Esophagus squamous epithelium (tissue), 5 donors: ENCODE data around the gene GPSM1. TPM values are rescaled to one million over a fixed set of nuclear protein-coding genes. Genes with fewer than 3 reads are reported as not detected.

ENCODE experiments used
- DNase-seq: peaks from one replicate; lab custom pipeline; 2025; lab: John Stamatoyannopoulos, UW
- H3K27ac ChIP-seq, 4 donors: fragments of 200-600 bp; sonication (generic); one replicate each; pipeline ENCODE4 v1.5.1; 2016 to 2019; ENCODE audit warnings: mild to moderate bottlenecking in 1 of 4
- H3K27me3 ChIP-seq, 4 donors: fragments of 200-600 bp; sonication (generic); 1 replicate in 3 of 4; 2 replicates in 1 of 4; pipeline versions ENCODE4 v1.5.1 to v1.6.0; 2017 to 2021; ENCODE audit warnings: antibody characterized with exemption in 1 of 4
- H3K36me3 ChIP-seq, 3 donors: fragments of 200-600 bp; sonication (generic); one replicate each; pipeline ENCODE4 v1.5.1; 2016 to 2019
- H3K4me1 ChIP-seq, 3 donors: fragments of 200-600 bp; sonication (generic); one replicate each; pipeline ENCODE4 v1.5.1; 2017 to 2019
- H3K4me3 ChIP-seq, 4 donors: fragments of 200-600 bp; sonication (generic); 1 replicate in 3 of 4; 2 replicates in 1 of 4; pipeline ENCODE4 v1.5.1; 2016 to 2019; ENCODE audit warnings: mild to moderate bottlenecking in 2 of 4, moderate library complexity in 1 of 4
- H3K9me3 ChIP-seq, 3 donors: fragments of 200-600 bp; sonication (generic); one replicate each; pipeline ENCODE4 v1.5.1; 2016 to 2019
- POLR2A ChIP-seq, 4 donors: fragments of 450-650 bp; IDR thresholded peaks; one replicate each; pipeline ENCODE4 v1.6.1; 2017; ENCODE audit warnings: antibody characterized with exemption in 4 of 4, mild to moderate bottlenecking in 4 of 4, moderate library complexity in 3 of 4
- WGBS, 2 donors: methylation state at CpG; one replicate each; pipeline ENCODE4 v1.1.5; 2018; 5-methylcytosine and 5-hydroxymethylcytosine counted together
- intact Hi-C: fragments of 100-400 bp; cut with DNase I; formaldehyde crosslinking; loops from one replicate; pipeline ENCODE4 v1.15.0; 2022
- total RNA-seq, 4 donors: library from RNA; depleted of rRNA; stranded (reverse); fragments of >200 nt; gene quantifications; one replicate each; pipeline ENCODE4 v1.1.0, GENCODE V29; 2016
- TF ChIP-seq, protein P1 (sequence below), 6 experiments: fragments of 450-650 bp in 4 of 6; fragments of 200-600 bp in 2 of 6; sonication (generic) in 2 of 6; IDR thresholded peaks; one replicate each; pipeline ENCODE4 v1.5.1; 2016 to 2019; ENCODE audit warnings: antibody characterized with exemption in 6 of 6, mild to moderate bottlenecking in 4 of 6, moderate library complexity in 4 of 6
- donor health status: DM: yes; HTN: yes; CAD: no.

Gene GPSM1
- total RNA-seq, 4 donors from 2014 or later: 0.72 to 8.2 (median 1.9) TPM

DNA sequence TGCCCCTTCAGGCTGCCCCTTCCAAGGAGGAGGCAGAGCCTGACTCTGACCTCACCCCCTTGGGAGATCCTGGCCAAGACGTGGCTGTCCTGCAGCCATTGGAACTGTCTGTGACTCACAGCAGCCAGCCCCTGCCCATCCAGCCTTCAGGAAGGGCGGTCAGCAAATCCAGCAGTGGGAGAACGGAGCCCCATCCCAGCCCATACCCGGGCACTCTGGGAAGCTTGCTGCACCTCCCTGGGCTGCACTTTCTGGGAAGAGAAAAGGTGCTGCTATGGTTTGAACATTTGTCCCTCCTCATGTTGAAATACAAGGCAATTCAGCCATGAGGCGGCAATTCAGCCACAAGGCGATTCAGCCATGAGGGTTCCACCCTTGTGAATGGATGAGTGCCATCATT lies 47.9 kb upstream of the GPSM1 start:
- no peak for DNase-seq
- H3K9me3 ChIP-seq: no peaks in the 10 kb centered on the region
- peaks cover 6 to 8% (median 6%) of the 10 kb centered on the region in 3 donors for H3K4me1 ChIP-seq
- WGBS, 2 donors: 83% methylated on average over 2 to 3 of the region's 6 CpGs
- no peaks in the 10 kb centered on the region for H3K36me3 ChIP-seq
- H3K27me3 ChIP-seq: peaks cover 0 to 95% (median 0%) of the 10 kb centered on the region in 4 donors
- no peak overlapping the region for H3K4me3 ChIP-seq
- TF ChIP-seq, protein P1, sequence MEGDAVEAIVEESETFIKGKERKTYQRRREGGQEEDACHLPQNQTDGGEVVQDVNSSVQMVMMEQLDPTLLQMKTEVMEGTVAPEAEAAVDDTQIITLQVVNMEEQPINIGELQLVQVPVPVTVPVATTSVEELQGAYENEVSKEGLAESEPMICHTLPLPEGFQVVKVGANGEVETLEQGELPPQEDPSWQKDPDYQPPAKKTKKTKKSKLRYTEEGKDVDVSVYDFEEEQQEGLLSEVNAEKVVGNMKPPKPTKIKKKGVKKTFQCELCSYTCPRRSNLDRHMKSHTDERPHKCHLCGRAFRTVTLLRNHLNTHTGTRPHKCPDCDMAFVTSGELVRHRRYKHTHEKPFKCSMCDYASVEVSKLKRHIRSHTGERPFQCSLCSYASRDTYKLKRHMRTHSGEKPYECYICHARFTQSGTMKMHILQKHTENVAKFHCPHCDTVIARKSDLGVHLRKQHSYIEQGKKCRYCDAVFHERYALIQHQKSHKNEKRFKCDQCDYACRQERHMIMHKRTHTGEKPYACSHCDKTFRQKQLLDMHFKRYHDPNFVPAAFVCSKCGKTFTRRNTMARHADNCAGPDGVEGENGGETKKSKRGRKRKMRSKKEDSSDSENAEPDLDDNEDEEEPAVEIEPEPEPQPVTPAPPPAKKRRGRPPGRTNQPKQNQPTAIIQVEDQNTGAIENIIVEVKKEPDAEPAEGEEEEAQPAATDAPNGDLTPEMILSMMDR (IDR thresholded peaks at IDR 0.05): no peak
- TF ChIP-seq POLR2A (IDR thresholded peaks at IDR 0.05): no peak
- intact Hi-C loops: no loop called here
- H3K27ac ChIP-seq: no peak overlapping the region

DNA sequence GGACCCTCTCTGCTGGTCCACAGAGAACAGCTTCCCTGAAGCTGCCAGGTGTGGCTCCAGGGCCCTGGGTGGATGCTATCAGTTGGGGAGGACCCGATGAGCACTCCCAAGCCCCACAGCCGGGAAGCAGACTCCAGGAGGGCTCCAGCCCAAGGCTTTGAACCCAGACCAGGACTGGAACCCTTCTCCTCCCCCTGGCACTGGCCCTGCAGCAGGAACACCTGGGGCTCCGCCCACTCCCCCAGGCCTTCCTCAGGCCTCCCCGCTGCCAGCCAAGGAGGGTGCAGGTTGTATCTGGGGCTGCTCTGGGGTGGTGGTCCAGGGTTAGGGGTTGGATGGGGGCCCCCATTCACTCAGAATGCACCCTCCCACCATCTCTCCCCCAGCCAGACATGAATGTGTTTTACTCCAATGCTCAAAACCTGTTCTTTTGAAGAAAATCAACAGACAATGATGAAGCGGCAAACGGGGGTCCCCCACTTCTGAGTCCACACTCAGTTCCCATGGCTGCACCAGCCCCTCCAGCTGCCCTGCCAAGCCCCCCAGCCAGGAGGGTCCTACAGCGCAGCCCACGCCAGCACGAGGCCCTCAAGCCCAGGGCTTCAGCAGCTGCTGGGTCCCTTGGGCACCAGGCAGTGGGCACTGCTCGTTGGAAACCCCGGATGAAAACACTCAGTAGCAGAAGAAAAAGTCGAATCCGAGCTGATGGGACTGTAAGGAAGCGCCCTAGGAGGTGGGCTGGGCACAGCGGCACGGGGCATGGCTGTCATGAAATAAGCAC lies 46.6 kb upstream of the GPSM1 start:
- Histone ChIP-seq H3K27me3 (peaks cover 0 to 95% (median 0%) of the 10 kb centered on the region in 4 donors), H3K27ac (no peak overlapping the region), H3K4me3 (no peak overlapping the region), H3K4me1 (peaks cover 6 to 8% (median 6%) of the 10 kb centered on the region in 3 donors), H3K36me3 (no peaks in the 10 kb centered on the region), H3K9me3 (no peaks in the 10 kb centered on the region)
- DNase-seq: no peak
- intact Hi-C loops: loop anchor here (10.0 kb wide), 2 partner anchors 136 to 306 kb away; no protein-coding TSS in a partner anchor
- TF ChIP-seq, protein P1 (IDR thresholded peaks at IDR 0.05): no peak
- no peak for TF ChIP-seq POLR2A (IDR thresholded peaks at IDR 0.05)
- 90 to 91% methylated on average over 8 of the region's 16 CpGs for WGBS, 2 donors

DNA sequence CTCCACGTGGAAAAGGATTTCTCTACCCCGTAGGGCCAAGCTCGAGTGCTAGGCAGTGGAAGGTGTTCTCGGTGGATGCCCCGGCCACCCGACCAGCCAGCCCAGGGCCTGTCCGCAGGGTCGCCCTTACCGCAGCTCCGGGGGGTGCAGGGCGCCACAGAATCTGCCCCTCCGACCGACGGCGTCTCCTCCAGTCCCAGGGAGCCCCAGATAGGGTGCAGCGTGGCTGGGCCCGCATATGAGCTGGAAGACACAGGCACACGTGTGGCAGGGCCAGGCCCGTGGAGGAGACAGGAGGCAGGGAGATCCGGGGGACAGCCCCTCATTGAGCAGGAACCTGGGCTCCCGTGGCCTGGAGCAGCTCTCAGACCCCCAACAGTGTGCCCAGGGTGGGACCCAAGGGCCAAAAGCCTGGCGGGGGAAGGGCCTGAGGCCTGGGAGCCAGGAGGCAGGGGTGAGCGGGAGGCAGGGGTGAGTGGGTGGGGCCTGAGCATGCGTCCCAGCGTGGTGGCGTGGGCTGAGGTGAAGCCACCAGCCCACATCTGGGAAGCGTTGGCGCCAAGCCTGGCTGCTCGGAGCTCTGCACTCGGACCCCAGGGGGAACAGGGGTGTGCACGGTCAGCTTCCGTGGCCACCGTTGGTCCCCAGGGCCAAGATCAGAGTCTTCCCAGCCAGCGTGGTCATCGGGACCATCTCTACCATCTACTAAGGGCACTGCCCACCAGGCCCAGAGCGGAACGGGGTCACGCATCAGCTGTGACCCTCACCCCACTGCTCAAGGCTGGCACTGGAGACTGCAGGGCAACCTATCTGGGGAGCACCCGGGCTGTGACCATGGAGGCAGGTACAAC lies 45.7 kb upstream of the GPSM1 start:
- intact Hi-C loops: loop anchor here (10.0 kb wide), 2 partner anchors 137 to 307 kb away; no protein-coding TSS in a partner anchor
- H3K27ac ChIP-seq: no peak overlapping the region
- peaks cover 0 to 95% (median 0%) of the 10 kb centered on the region in 4 donors for H3K27me3 ChIP-seq
- no peak for DNase-seq
- WGBS, 2 donors: 72 to 73% methylated on average over 4 to 6 of the region's 39 CpGs
- H3K4me1 ChIP-seq: peaks cover 6 to 8% (median 6%) of the 10 kb centered on the region in 3 donors
- H3K36me3 ChIP-seq: no peaks in the 10 kb centered on the region
- TF ChIP-seq, protein P1 (IDR thresholded peaks at IDR 0.05): no peak
- no peak for TF ChIP-seq POLR2A (IDR thresholded peaks at IDR 0.05)
- H3K4me3 ChIP-seq: no peak overlapping the region
- no peaks in the 10 kb centered on the region for H3K9me3 ChIP-seq

DNA sequence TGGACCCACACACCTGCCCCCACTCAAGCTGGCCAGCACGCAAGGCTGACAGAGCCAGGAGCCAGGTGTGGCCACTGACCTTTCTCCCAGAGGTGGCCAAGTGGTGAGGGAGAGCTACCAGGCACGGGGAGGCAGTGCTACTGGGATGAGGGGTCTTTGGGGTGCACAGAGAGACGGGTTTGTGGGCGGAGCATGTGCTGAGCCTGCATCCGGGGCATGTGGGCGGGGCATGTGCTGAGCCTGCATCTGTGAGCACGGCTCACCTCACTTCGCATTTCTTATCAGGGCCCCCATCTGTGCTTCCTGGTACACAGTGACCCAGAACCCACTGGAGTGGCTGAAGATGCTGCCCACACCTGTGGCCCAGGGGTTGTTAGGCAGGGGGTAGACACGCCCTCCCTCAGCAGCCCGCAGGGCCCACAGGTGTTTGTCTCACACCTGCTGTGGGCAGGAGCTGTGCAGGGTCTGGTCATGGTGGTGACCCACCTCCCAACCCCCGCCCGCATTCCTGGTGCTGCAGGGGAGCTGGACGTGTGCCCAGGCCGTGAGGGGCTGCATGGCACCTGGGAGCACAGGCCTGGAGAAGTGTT lies 45.0 kb upstream of the GPSM1 start:
- Histone ChIP-seq H3K4me3 (no peak overlapping the region), H3K4me1 (peaks cover 6 to 8% (median 6%) of the 10 kb centered on the region in 3 donors), H3K36me3 (no peaks in the 10 kb centered on the region), H3K27me3 (peaks cover 0 to 95% (median 0%) of the 10 kb centered on the region in 4 donors), H3K9me3 (no peaks in the 10 kb centered on the region), H3K27ac (no peak overlapping the region)
- 71% methylated on average over 5 of the region's 14 CpGs; no CpG with 5 or more reads in 1 of the 2 donors for WGBS, 2 donors
- TF ChIP-seq, protein P1 (IDR thresholded peaks at IDR 0.05): no peak
- no peak for TF ChIP-seq POLR2A (IDR thresholded peaks at IDR 0.05)
- no peak for DNase-seq
- intact Hi-C loops: loop anchor here (10.0 kb wide), 2 partner anchors 138 to 308 kb away; no protein-coding TSS in a partner anchor
